Stimulated activated CD4-positive, alpha-beta T cell treated with anti-CD3 and anti-CD28 coated beads, TNF-alpha, amount 100 ng/mL, for 48 hours (primary cell): ENCODE measurements around the gene CATSPERB.
"Not testable (repeated sequence)": the region's sequence is repeated elsewhere in the genome, so short reads cannot be mapped to it uniquely, and the experiment has no call there.

ENCODE experiments used
- DNase-seq, 3 donors: peaks; one replicate each; pipeline ENCODE4 v3.0.0-alpha.2; 2020; ENCODE audit warnings: low read depth in 3 of 3

CATSPERB gene

DNA sequence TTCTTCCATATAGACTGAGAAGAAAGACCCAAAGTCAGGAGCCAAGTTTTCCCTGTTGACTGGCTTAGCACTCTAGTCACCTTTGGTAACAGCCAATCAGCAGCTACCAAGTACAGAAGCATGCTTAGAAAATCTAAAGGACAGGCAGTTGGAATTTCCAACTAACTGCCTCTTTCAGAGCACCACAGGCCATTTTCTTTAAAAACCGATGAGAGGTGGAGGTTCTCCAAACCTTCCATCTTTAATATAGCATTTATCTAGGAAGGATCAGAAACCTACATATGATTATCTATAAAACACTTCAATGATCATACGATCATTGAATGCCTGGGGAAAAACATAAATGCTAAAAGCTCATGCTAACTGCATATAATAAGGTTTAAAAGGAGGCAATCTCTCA is at the start of gene CATSPERB:
CATSPERB (minus strand) TSS at position 101 of the 400 bp plus-strand sequence. CDS start 2,607 bp downstream, outside the sequence.
- no peak for DNase-seq

DNA sequence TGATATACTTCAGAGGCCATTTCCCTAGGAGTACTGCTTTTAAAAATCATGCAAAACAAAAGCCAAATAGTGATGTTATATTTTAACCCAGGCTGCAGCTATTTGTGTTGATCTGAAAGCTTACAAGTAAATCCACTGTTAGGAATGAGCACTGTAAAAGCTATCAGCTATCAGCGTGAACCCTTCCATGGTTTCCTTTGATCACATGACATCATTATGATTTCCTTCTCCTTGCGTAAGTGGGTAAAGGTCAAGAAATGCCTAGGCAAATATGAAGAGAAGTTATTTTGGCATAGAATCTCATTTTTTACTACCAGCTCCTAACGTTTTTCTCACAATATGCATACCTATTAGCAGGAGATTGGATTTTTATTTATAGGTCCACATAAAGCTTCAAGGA is 48.6 kb upstream of the CATSPERB start:
- no peak for DNase-seq

GRCh38 chr14:91778217-91778616 is 46.3 kb upstream of the CATSPERB start:
- DNase-seq: no peak

DNA sequence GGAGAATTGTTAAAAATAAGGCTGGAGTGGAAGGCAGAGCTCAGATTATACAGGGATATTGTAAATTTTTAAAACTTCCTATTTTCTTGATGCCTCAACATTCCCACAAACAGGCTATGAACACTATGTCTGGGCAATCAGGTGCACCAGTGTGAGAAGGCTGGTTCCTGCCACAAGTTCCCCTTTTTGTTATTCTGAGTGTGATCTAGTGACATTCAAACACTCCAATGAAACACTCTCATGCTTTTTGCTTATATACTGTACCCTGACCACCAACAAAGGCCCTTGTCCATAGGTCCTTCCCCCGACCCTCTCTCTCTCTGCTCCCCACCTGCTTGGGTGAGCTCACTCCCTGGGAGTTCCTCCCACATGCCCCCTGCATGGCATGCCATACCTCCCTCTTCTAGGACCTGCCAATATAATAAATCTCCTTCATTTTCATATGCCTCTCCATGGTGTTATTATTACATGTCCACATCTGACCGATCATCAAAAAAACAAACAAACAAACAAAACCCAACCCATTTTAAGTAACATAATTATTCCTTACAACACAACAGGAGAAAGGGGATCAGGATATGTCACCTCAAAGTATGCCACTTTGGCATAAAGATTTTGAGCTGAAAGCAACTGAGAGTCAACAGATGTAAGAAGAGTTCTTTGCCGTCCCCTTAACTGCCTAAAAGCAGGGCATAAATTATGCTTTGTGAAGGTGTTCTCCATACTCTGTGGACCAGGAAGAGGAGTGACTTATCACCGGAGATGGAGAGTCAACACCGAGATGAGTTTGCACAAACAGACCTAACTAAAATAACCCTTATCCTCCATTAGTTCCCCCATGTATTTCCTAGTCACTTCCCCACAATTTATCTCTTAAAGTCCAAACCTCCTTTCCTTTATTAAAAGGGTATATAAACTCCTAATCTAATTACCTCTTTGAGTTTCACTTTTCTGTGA is 42.5 kb upstream of the CATSPERB start:
- no peak for DNase-seq

DNA sequence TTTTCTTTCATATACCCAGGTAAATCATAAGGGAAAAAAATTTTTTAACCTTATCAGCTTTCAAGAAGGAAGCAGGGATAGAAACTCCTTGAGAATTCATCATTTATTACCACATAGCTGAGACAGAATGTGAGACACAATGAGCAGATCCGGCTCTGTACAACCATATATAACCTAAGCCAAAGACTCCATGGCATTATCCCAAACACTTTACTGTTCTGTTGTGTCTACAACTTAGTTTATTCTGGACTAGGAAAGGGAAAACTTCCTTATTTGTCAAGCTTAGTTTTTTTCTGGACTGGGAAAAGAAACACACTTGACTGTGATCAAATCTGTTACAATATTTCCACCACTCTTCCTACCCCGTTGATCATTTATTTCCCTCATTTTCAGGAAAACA is 38.3 kb upstream of the CATSPERB start:
- DNase-seq: no peak

DNA sequence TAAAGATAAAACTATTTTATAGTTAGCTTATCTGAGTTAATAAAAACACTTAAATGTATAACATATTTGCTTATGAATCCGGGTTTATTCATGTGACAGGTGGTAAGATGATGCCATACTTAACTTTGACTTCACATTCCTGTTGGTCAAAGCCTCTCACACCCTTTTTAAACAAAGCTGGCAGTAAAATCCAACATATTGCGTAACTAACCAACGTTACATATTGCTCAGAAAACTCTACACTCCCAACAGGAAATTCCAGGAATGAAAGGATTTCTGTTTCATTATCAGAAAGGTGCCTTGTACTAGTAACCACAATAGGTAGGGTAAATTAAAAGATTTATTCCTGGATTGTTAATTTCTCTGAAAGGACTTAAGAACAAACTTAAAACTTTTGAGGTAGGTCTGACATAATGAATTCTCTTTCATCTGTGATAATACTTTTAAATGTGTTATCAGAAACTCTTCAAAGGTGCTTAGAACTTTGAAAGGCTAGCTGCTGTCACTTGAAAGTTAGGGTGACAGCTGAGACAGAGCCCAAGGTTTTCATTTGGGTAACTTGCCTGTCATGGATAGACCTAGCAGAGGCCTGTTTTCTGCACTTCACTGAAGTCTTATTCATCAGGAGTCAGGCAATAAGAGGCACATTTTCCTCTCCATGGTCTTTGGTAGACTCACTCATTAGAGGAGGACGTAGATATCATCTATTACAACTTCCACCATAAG is 23.8 kb upstream of the CATSPERB start:
- DNase-seq: no peak

GRCh38 chr14:91754819-91755218 is 22.9 kb upstream of the CATSPERB start:
- no peak for DNase-seq

GRCh38 chr14:91754185-91754584 is 22.3 kb upstream of the CATSPERB start:
- no peak for DNase-seq

DNA sequence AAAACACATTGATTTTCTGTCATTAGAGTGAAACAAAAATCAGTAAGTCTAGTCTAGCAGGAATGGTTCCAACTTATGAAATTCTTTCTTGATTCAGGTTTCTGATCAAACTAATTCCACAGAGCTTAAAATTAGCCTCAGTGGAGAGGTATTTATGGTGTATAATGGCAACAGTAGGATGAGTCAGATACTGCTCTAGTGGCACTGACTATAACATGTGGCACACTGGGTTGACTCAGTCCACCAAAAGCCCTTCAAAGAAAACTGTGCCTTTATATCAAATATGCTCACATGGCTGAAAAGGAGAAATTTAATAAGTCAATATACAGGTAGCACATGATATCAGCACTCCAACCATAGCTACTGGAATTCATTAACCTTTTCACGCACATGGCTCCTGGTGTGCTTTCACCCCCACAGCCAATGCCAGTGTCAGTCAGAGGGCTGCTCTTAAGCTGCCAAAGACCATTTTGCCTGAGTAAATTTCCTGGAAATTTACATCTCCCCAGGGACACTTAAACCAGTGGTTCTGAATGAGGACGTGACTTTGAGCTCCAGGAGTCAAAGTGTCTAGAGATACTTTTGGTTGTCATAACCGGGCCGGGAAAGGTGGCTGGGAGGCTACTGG is 21.7 kb upstream of the CATSPERB start:
- DNase-seq: no peak

- DNase-seq: no peak
These were observed 21.1 kb upstream of the CATSPERB start for GRCh38 chr14:91752961-91753360.

GRCh38 chr14:91751719-91752118 is 19.8 kb upstream of the CATSPERB start:
- DNase-seq: no peak

DNA sequence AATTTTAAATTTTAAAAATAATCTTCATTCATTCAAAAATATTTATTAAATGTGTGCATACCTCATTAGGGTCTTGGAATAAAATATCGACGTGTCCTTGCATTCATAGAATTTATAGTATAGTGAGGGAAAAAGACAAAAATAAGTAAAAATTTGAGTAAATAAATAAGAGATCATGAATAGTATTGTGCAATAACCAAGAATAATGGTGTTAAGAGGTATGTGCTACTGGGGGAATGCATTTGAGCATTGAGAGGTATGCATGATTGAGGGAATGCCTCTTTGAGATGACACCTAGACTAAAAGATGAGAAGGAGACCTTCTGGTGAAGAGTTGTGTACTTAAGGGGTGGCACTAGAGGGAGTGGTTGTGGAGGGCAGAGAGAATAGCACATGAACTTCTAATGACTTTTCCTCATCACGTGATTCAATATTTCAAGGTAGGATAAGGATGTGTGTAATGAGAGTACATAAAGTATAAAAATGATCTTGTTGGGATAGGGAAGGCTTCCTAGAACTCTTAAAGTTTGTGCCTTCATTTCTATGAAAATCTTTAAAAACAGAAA is 18.8 kb upstream of the CATSPERB start:
- no peak for DNase-seq

- DNase-seq: no peak
These were observed 18.0 kb upstream of the CATSPERB start for GRCh38 chr14:91749868-91750267.

- no peak for DNase-seq
These were observed 16.2 kb upstream of the CATSPERB start for GRCh38 chr14:91748049-91748448.

DNA sequence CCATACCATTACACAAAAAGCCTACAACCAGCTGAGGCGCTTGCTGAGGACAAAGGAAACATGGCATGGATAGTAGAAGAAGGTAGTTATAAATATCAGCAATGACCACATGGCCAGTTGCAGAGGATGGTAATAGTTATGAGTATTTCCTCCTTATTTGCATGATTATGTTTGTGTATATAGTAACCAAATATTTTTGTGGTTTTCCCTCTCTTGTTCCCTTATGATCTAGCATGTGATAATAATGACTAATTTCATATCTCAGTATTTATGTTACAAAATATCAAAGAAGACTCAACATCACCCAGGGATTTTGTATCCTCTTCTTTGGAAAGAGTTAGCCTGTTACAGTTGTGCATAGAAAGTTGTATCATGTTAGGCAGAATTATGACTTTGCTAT is 13.5 kb upstream of the CATSPERB start:
- no peak for DNase-seq

- DNase-seq: no peak
These were observed 12.2 kb upstream of the CATSPERB start for GRCh38 chr14:91744068-91744480.

DNA sequence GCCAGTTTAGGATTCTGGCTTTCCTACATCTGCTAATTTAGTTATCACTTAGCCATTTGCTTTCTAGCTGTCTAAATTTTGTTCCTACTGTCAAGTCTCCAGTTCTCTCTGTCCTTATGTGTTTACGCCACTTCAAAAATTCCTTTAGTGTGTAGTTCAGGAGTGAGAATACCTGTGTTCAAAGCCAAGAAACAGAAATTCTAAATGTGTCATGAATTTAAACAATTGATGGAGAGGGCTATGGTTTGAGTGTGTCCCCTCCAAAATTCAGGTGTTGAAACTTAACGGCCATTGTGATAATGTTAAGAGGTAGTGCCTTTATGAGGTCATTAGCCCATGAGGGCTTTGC is 11.4 kb upstream of the CATSPERB start:
- DNase-seq: no peak

DNA sequence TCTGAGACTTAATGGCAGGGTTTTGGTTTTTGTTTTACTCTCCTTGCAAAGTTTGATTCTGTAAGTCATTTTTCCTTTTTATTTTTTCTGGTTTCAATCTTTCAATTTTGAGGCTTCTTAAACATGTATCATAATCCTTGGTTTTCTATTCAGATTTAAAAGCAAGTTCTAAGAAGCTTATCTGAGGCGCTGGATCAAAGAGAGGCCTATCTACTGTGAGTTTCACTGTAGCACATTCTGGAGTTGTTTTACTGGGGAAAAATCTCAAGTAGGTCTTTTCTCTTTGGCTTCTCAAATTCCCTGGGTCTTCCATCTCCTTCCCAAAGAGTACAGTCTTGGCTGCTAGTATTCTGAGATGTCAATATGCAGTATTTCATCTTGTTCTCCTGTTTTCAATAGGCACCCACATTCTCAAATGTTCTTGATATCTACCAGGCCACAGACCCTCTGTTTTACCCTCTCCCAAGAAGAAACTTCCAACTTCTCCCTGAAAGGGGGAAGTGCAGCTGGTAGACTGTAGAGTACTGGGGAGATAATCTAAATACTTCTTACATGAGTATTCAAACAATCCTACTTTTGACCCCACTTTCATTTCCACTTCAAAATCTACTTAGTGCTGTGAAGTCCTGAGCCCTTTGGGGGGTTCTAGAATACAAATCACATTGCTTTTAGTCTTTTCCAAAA is 10.9 kb upstream of the CATSPERB start:
- no peak for DNase-seq

DNA sequence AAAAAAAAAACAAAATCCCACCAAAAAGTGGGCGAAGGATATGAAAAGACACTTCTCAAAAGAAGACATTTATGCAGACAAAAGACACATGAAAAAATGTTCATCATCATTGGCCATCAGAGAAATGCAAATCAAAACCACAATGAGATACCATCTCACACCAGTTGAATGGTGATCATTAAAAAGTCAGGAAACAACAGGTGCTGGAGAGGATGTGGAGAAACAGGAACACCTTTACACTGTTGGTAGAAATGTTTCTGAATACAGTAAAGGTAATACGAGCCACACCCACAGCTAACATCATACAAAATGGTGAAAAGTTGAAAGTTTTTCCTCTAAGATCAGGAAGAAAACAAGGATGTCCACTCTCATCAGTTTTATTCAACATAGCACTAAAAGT is 8.0 kb upstream of the CATSPERB start:
- not testable (repeated sequence) for DNase-seq

- DNase-seq: no peak
These were observed 5.7 kb upstream of the CATSPERB start for GRCh38 chr14:91737619-91738018.

GRCh38 chr14:91732859-91733477 is 1.1 kb upstream of the CATSPERB start:
- no peak for DNase-seq
